ENCODE measurements around the gene IFNG.

DNA sequence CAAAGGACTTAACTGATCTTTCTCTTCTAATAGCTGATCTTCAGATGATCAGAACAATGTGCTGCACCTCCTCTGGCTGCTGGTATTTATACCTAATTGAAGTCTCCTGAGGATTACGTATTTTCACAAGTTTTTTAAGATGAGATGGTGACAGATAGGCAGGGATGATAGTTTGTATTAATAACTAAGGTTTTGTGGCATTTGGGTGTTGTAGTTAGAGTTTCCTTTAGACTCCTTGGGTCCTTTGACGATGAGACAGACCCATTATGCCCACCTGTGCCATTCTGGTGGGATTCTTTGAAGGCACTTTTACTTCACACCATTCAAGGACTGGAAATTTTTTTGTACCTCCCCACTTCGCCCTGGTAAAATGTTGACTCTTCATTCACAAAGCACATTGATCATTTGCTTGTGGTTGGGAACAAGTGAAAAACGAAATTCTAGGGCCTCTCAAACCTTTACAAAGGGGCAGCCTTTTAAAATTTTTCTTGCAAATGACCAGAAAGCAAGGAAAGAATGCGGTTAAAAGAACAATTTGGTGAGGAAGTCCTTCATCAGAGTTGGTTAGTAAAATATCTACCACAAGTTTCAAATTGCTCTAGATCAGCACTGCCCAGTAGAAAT is at the start of gene IFNG:
- no peak for TF ChIP-seq E2F8 (IDR thresholded peaks at IDR 0.05; ENCODE audit: low read depth, partially characterized antibody)
- TF ChIP-seq, protein P1, sequence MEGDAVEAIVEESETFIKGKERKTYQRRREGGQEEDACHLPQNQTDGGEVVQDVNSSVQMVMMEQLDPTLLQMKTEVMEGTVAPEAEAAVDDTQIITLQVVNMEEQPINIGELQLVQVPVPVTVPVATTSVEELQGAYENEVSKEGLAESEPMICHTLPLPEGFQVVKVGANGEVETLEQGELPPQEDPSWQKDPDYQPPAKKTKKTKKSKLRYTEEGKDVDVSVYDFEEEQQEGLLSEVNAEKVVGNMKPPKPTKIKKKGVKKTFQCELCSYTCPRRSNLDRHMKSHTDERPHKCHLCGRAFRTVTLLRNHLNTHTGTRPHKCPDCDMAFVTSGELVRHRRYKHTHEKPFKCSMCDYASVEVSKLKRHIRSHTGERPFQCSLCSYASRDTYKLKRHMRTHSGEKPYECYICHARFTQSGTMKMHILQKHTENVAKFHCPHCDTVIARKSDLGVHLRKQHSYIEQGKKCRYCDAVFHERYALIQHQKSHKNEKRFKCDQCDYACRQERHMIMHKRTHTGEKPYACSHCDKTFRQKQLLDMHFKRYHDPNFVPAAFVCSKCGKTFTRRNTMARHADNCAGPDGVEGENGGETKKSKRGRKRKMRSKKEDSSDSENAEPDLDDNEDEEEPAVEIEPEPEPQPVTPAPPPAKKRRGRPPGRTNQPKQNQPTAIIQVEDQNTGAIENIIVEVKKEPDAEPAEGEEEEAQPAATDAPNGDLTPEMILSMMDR (IDR thresholded peaks at IDR 0.05 in 2 of 3, conservative IDR thresholded peaks at IDR 0.05 in 1 of 3; ENCODE audit: control insufficient read depth in 2 of 3, extremely low read depth in 1 of 3, insufficient read depth in 1 of 3, low read depth in 3 of 3, low read length in 3 of 3), result no peak
- TF ChIP-seq, protein P2, sequence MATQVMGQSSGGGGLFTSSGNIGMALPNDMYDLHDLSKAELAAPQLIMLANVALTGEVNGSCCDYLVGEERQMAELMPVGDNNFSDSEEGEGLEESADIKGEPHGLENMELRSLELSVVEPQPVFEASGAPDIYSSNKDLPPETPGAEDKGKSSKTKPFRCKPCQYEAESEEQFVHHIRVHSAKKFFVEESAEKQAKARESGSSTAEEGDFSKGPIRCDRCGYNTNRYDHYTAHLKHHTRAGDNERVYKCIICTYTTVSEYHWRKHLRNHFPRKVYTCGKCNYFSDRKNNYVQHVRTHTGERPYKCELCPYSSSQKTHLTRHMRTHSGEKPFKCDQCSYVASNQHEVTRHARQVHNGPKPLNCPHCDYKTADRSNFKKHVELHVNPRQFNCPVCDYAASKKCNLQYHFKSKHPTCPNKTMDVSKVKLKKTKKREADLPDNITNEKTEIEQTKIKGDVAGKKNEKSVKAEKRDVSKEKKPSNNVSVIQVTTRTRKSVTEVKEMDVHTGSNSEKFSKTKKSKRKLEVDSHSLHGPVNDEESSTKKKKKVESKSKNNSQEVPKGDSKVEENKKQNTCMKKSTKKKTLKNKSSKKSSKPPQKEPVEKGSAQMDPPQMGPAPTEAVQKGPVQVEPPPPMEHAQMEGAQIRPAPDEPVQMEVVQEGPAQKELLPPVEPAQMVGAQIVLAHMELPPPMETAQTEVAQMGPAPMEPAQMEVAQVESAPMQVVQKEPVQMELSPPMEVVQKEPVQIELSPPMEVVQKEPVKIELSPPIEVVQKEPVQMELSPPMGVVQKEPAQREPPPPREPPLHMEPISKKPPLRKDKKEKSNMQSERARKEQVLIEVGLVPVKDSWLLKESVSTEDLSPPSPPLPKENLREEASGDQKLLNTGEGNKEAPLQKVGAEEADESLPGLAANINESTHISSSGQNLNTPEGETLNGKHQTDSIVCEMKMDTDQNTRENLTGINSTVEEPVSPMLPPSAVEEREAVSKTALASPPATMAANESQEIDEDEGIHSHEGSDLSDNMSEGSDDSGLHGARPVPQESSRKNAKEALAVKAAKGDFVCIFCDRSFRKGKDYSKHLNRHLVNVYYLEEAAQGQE (IDR thresholded peaks at IDR 0.05; ENCODE audit: low read depth, low read length), result no peak
- TF ChIP-seq, protein P3, sequence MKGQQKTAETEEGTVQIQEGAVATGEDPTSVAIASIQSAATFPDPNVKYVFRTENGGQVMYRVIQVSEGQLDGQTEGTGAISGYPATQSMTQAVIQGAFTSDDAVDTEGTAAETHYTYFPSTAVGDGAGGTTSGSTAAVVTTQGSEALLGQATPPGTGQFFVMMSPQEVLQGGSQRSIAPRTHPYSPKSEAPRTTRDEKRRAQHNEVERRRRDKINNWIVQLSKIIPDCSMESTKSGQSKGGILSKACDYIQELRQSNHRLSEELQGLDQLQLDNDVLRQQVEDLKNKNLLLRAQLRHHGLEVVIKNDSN (IDR thresholded peaks at IDR 0.05; ENCODE audit: borderline replicate concordance, extremely low read length, insufficient read depth, low read depth, low read length), result no peak
- no peak for TF ChIP-seq SP1 (IDR thresholded peaks at IDR 0.05; ENCODE audit: low read depth, low read length)
